HEK293 (cell line): Measurements from ENCODE around the gene RNF227.

Experiments used
- IKZF3 ChIP-seq: fragments of 450-650 bp; IDR thresholded peaks from 2 replicates; pipeline ENCODE4 v1.5.0; 2018; ENCODE audit warnings: missing biosample characterization, mild to moderate bottlenecking, missing genetic modification characterization, moderate library complexity
- KLF9 ChIP-seq: fragments of 450-650 bp; formaldehyde crosslinking; IDR thresholded peaks from 2 replicates; pipeline ENCODE4 v1.5.1; 2016; ENCODE audit warnings: missing biosample characterization, missing genetic modification characterization, low read depth
- SP7 ChIP-seq: fragments of 450-650 bp; formaldehyde crosslinking; IDR thresholded peaks from 2 replicates; pipeline ENCODE4 v1.5.1; 2016; ENCODE audit warnings: missing biosample characterization, missing genetic modification characterization
- WT1 ChIP-seq: fragments of 450-650 bp; formaldehyde crosslinking; IDR thresholded peaks from 2 replicates; pipeline ENCODE4 v1.5.1; 2016; ENCODE audit warnings: missing biosample characterization, missing genetic modification characterization
- ZBTB17 ChIP-seq: fragments of 450-650 bp; formaldehyde crosslinking; IDR thresholded peaks from 2 replicates; pipeline ENCODE4 v1.5.1; 2016; ENCODE audit warnings: missing biosample characterization, missing genetic modification characterization
- ZBTB7A ChIP-seq: fragments of 450-650 bp; formaldehyde crosslinking; IDR thresholded peaks from 2 replicates; pipeline ENCODE4 v1.5.1; 2016; ENCODE audit warnings: low read depth, missing biosample characterization, missing genetic modification characterization
- ZIC2 ChIP-seq: fragments of 450-650 bp; formaldehyde crosslinking; IDR thresholded peaks from 2 replicates; pipeline ENCODE4 v1.5.1; 2016; ENCODE audit warnings: missing biosample characterization, missing genetic modification characterization
- ZNF10 ChIP-seq: fragments of 450-650 bp; formaldehyde crosslinking; IDR thresholded peaks from 2 replicates; pipeline ENCODE4 v1.5.1; 2017; ENCODE audit warnings: missing biosample characterization, missing genetic modification characterization
- ZNF114 ChIP-seq: fragments of 450-650 bp; formaldehyde crosslinking; IDR thresholded peaks from 2 replicates; pipeline ENCODE4 v1.5.0; 2017; ENCODE audit warnings: missing biosample characterization, missing genetic modification characterization
- ZNF138 ChIP-seq: fragments of 450-650 bp; formaldehyde crosslinking; IDR thresholded peaks from 2 replicates; pipeline ENCODE4 v1.5.1; 2016; ENCODE audit warnings: missing biosample characterization, missing genetic modification characterization, borderline replicate concordance
- ZNF146 ChIP-seq: fragments of 450-650 bp; formaldehyde crosslinking; IDR thresholded peaks from 2 replicates; pipeline ENCODE4 v1.5.1; 2016; ENCODE audit warnings: missing biosample characterization, missing genetic modification characterization
- ZNF19 ChIP-seq: fragments of 450-650 bp; formaldehyde crosslinking; IDR thresholded peaks from 2 replicates; pipeline ENCODE4; 2016; ENCODE audit warnings: missing biosample characterization, missing genetic modification characterization, low read depth
- ZNF202 ChIP-seq: fragments of 450-650 bp; formaldehyde crosslinking; IDR thresholded peaks from 2 replicates; pipeline ENCODE4 v1.5.1; 2016; ENCODE audit warnings: missing biosample characterization, missing genetic modification characterization, borderline replicate concordance
- ZNF223 ChIP-seq: fragments of 450-650 bp; formaldehyde crosslinking; IDR thresholded peaks from 2 replicates; pipeline ENCODE4 v1.5.1; 2016; ENCODE audit warnings: missing biosample characterization, missing genetic modification characterization
- ZNF274 ChIP-seq, 2 experiments: fragments of 200-500 bp in 1 of 2; fragments of 450-650 bp in 1 of 2; sonication (Bioruptor generic) in 1 of 2; formaldehyde crosslinking in 1 of 2; IDR thresholded peaks; 2 replicates each; pipeline versions ENCODE4 v1.5.1 to v1.6.1; 2014 to 2016; ENCODE audit warnings: borderline replicate concordance in 1 of 2, inconsistent platforms in 1 of 2, low read length in 1 of 2, missing biosample characterization in 1 of 2, missing genetic modification characterization in 1 of 2
- ZNF311 ChIP-seq: fragments of 450-650 bp; formaldehyde crosslinking; IDR thresholded peaks from 2 replicates; pipeline ENCODE4 v1.5.1; 2017; ENCODE audit warnings: missing biosample characterization, missing genetic modification characterization, borderline replicate concordance
- ZNF335 ChIP-seq: fragments of 450-650 bp; formaldehyde crosslinking; conservative IDR thresholded peaks from 2 replicates; pipeline ENCODE4 v1.5.1; 2016; ENCODE audit warnings: missing biosample characterization, missing genetic modification characterization
- ZNF37A ChIP-seq: fragments of 450-650 bp; IDR thresholded peaks from 2 replicates; pipeline ENCODE4 v1.5.1; 2018; ENCODE audit warnings: missing biosample characterization, missing genetic modification characterization
- ZNF394 ChIP-seq: fragments of 450-650 bp; formaldehyde crosslinking; IDR thresholded peaks from 2 replicates; pipeline ENCODE4 v1.5.1; 2016; ENCODE audit warnings: missing biosample characterization, missing genetic modification characterization, mild to moderate bottlenecking, moderate library complexity, borderline replicate concordance
- ZNF423 ChIP-seq: fragments of 450-650 bp; formaldehyde crosslinking; IDR thresholded peaks from 2 replicates; pipeline ENCODE4 v1.5.1; 2016; ENCODE audit warnings: missing biosample characterization, missing genetic modification characterization
- ZNF514 ChIP-seq: fragments of 450-650 bp; formaldehyde crosslinking; IDR thresholded peaks from 2 replicates; pipeline ENCODE4 v1.5.1; 2016; ENCODE audit warnings: missing biosample characterization, missing genetic modification characterization
- ZNF521 ChIP-seq: fragments of 450-650 bp; formaldehyde crosslinking; IDR thresholded peaks from 2 replicates; pipeline ENCODE4 v1.5.1; 2017; ENCODE audit warnings: missing biosample characterization, mild to moderate bottlenecking, missing genetic modification characterization
- ZNF600 ChIP-seq: fragments of 450-650 bp; formaldehyde crosslinking; IDR thresholded peaks from 2 replicates; pipeline ENCODE4 v1.5.1; 2016; ENCODE audit warnings: missing biosample characterization, missing genetic modification characterization
- ZNF677 ChIP-seq: fragments of 450-650 bp; IDR thresholded peaks from 2 replicates; pipeline ENCODE4 v1.5.0; 2018; ENCODE audit warnings: missing biosample characterization, mild to moderate bottlenecking, missing genetic modification characterization, moderate library complexity
- ZNF701 ChIP-seq: fragments of 450-650 bp; formaldehyde crosslinking; IDR thresholded peaks from 2 replicates; pipeline ENCODE4 v1.5.1; 2016; ENCODE audit warnings: missing biosample characterization, missing genetic modification characterization
- ZNF777 ChIP-seq: fragments of 450-650 bp; formaldehyde crosslinking; IDR thresholded peaks from 2 replicates; pipeline ENCODE4 v1.5.1; 2017; ENCODE audit warnings: missing biosample characterization, missing genetic modification characterization, borderline replicate concordance
- ZNF791 ChIP-seq: fragments of 450-650 bp; formaldehyde crosslinking; IDR thresholded peaks from 2 replicates; pipeline ENCODE4 v1.5.1; 2016; ENCODE audit warnings: missing biosample characterization, missing genetic modification characterization
- ZXDB ChIP-seq: fragments of 450-650 bp; formaldehyde crosslinking; IDR thresholded peaks from 2 replicates; pipeline ENCODE4 v1.5.1; 2016; ENCODE audit warnings: missing biosample characterization, missing genetic modification characterization
- TF ChIP-seq, protein P1 (sequence below): fragments of 450-650 bp; formaldehyde crosslinking; IDR thresholded peaks from 2 replicates; pipeline ENCODE4 v1.5.0; 2017; ENCODE audit warnings: missing biosample characterization, missing genetic modification characterization, borderline replicate concordance
- TF ChIP-seq, protein P2 (sequence below): fragments of 450-650 bp; formaldehyde crosslinking; IDR thresholded peaks from 2 replicates; pipeline ENCODE4 v1.5.1; 2016; ENCODE audit warnings: missing biosample characterization, missing genetic modification characterization
- TF ChIP-seq, protein P3 (sequence below): fragments of 450-650 bp; formaldehyde crosslinking; IDR thresholded peaks from 2 replicates; pipeline ENCODE4 v1.5.1; 2016; ENCODE audit warnings: missing biosample characterization, missing genetic modification characterization
- TF ChIP-seq, protein P4 (sequence below): fragments of 450-650 bp; formaldehyde crosslinking; IDR thresholded peaks from 2 replicates; pipeline ENCODE4 v1.5.1; 2016; ENCODE audit warnings: missing biosample characterization, missing genetic modification characterization

RNF227 gene

DNA sequence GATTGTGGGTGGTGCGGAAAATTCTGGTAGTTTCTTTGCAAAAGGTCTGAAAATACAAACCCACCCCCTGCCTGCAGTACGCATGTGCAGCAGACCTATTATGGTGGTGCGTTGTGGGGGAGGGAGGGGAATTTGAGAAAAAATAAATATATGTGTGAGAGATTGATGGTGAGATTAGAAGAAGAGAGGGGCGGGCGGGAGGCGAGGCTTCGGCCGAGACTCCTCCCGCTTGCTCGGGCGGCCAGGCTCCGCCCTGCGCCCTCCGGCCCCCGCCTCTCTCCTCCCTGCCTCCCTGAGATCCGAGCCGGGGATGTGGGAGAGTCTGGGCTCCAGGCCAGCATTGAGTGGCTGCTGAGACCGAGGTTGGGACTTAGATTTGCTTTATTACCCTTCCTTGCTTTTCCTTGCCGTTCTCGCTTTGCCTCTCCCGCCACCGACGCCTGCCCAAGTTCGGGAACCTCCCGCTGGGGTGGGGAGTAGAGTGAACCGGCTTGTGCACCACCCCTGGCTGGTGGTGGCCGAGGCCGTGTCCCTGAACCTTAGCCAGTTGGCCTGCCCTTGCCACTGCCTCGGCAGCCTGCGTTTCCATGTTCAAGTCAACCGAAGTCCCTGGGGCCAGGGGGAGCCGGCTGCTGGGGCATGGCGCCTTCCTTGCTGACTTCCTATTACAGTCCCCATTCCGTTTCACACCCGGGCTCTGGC is 28.5 kb downstream of the RNF227 start (continued):
- no peak for TF ChIP-seq ZNF791
- TF ChIP-seq, protein P1, sequence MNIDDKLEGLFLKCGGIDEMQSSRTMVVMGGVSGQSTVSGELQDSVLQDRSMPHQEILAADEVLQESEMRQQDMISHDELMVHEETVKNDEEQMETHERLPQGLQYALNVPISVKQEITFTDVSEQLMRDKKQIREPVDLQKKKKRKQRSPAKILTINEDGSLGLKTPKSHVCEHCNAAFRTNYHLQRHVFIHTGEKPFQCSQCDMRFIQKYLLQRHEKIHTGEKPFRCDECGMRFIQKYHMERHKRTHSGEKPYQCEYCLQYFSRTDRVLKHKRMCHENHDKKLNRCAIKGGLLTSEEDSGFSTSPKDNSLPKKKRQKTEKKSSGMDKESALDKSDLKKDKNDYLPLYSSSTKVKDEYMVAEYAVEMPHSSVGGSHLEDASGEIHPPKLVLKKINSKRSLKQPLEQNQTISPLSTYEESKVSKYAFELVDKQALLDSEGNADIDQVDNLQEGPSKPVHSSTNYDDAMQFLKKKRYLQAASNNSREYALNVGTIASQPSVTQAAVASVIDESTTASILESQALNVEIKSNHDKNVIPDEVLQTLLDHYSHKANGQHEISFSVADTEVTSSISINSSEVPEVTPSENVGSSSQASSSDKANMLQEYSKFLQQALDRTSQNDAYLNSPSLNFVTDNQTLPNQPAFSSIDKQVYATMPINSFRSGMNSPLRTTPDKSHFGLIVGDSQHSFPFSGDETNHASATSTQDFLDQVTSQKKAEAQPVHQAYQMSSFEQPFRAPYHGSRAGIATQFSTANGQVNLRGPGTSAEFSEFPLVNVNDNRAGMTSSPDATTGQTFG (tag by site-specific recombination) = no peak
- TF ChIP-seq IKZF3 (tag by site-specific recombination) = peak; percentile 99
- peak; percentile 92 for TF ChIP-seq ZNF600
- TF ChIP-seq ZBTB17 = peak; percentile 91
- peak; percentile 54; the same call in 1 of the 2 replicates for TF ChIP-seq ZNF335 (tag by site-specific recombination)
- TF ChIP-seq, protein P2, sequence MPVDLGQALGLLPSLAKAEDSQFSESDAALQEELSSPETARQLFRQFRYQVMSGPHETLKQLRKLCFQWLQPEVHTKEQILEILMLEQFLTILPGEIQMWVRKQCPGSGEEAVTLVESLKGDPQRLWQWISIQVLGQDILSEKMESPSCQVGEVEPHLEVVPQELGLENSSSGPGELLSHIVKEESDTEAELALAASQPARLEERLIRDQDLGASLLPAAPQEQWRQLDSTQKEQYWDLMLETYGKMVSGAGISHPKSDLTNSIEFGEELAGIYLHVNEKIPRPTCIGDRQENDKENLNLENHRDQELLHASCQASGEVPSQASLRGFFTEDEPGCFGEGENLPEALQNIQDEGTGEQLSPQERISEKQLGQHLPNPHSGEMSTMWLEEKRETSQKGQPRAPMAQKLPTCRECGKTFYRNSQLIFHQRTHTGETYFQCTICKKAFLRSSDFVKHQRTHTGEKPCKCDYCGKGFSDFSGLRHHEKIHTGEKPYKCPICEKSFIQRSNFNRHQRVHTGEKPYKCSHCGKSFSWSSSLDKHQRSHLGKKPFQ (tag by site-specific recombination) = peak; percentile 75
- TF ChIP-seq ZNF19 = no peak
- no peak for TF ChIP-seq ZBTB7A (tag by site-specific recombination)
- no peak for TF ChIP-seq ZNF114 (tag by site-specific recombination)
- TF ChIP-seq ZNF514 (tag by site-specific recombination) = no peak
- no peak for TF ChIP-seq ZNF677
- TF ChIP-seq ZNF146 (tag by site-specific recombination) = no peak
- TF ChIP-seq ZNF202 (tag by site-specific recombination) = no peak
- no peak for TF ChIP-seq ZNF701 (tag by site-specific recombination)
- TF ChIP-seq ZNF37A (tag by site-specific recombination) = no peak
- TF ChIP-seq ZNF10 (tag by site-specific recombination) = no peak
- peak; percentile 81 for TF ChIP-seq SP7
- peak; percentile 68 for TF ChIP-seq ZIC2 (tag by site-specific recombination)
- no peak for TF ChIP-seq ZNF521
- TF ChIP-seq, protein P3, sequence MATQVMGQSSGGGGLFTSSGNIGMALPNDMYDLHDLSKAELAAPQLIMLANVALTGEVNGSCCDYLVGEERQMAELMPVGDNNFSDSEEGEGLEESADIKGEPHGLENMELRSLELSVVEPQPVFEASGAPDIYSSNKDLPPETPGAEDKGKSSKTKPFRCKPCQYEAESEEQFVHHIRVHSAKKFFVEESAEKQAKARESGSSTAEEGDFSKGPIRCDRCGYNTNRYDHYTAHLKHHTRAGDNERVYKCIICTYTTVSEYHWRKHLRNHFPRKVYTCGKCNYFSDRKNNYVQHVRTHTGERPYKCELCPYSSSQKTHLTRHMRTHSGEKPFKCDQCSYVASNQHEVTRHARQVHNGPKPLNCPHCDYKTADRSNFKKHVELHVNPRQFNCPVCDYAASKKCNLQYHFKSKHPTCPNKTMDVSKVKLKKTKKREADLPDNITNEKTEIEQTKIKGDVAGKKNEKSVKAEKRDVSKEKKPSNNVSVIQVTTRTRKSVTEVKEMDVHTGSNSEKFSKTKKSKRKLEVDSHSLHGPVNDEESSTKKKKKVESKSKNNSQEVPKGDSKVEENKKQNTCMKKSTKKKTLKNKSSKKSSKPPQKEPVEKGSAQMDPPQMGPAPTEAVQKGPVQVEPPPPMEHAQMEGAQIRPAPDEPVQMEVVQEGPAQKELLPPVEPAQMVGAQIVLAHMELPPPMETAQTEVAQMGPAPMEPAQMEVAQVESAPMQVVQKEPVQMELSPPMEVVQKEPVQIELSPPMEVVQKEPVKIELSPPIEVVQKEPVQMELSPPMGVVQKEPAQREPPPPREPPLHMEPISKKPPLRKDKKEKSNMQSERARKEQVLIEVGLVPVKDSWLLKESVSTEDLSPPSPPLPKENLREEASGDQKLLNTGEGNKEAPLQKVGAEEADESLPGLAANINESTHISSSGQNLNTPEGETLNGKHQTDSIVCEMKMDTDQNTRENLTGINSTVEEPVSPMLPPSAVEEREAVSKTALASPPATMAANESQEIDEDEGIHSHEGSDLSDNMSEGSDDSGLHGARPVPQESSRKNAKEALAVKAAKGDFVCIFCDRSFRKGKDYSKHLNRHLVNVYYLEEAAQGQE (tag by site-specific recombination) = no peak; the same call in 1 of the 2 replicates
- no peak for TF ChIP-seq ZNF138
- peak; percentile 49 for TF ChIP-seq KLF9 (tag by site-specific recombination)
- no peak for TF ChIP-seq ZNF311 (tag by site-specific recombination)
- no peak for TF ChIP-seq ZNF394 (tag by site-specific recombination)
- TF ChIP-seq, protein P4, sequence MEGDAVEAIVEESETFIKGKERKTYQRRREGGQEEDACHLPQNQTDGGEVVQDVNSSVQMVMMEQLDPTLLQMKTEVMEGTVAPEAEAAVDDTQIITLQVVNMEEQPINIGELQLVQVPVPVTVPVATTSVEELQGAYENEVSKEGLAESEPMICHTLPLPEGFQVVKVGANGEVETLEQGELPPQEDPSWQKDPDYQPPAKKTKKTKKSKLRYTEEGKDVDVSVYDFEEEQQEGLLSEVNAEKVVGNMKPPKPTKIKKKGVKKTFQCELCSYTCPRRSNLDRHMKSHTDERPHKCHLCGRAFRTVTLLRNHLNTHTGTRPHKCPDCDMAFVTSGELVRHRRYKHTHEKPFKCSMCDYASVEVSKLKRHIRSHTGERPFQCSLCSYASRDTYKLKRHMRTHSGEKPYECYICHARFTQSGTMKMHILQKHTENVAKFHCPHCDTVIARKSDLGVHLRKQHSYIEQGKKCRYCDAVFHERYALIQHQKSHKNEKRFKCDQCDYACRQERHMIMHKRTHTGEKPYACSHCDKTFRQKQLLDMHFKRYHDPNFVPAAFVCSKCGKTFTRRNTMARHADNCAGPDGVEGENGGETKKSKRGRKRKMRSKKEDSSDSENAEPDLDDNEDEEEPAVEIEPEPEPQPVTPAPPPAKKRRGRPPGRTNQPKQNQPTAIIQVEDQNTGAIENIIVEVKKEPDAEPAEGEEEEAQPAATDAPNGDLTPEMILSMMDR (tag by site-specific recombination) = no peak
- peak; percentile 74 for TF ChIP-seq ZNF423
- TF ChIP-seq ZNF777 = no peak
- no peak for TF ChIP-seq ZNF274 (IDR thresholded peaks at IDR 0.05; ENCODE audit: low read length)
- TF ChIP-seq ZNF274 (tag by site-specific recombination; IDR thresholded peaks at IDR 0.05; ENCODE audit: borderline replicate concordance) = no peak
- peak; percentile 95 for TF ChIP-seq WT1 (tag by site-specific recombination)
- no peak; the same call in 1 of the 2 replicates for TF ChIP-seq ZNF223 (tag by site-specific recombination)
- no peak; the same call in none of the 2 replicates for TF ChIP-seq ZXDB (tag by site-specific recombination)
